Sigmoid colon (tissue), 7 donors: Measurements from ENCODE around the gene BICC1. TPM values are rescaled to one million over a fixed set of nuclear protein-coding genes. Genes with fewer than 3 reads are reported as not detected.
A peak's percentile ranks its signal among the peaks of the same experiment; 100 is the strongest.

ENCODE experiments used
- DNase-seq: peaks from one replicate; pipeline ENCODE4 v3.0.0-alpha.2; 2019
- H3K27ac ChIP-seq, 4 donors: fragments of 200-600 bp; sonication (generic); one replicate each; pipeline ENCODE4 v1.5.1; 2016 to 2019; ENCODE audit warnings: mild to moderate bottlenecking in 1 of 4
- H3K27me3 ChIP-seq, 3 donors: fragments of 200-600 bp; sonication (generic); one replicate each; pipeline ENCODE4 v1.5.1; 2019; ENCODE audit warnings: mild to moderate bottlenecking in 1 of 3
- H3K36me3 ChIP-seq, 4 donors: fragments of 200-600 bp; sonication (generic); one replicate each; pipeline ENCODE4 v1.5.1; 2016 to 2019
- H3K4me1 ChIP-seq, 4 donors: fragments of 200-600 bp; sonication (generic); one replicate each; pipeline ENCODE4 v1.5.1; 2017 to 2019
- H3K4me3 ChIP-seq, 4 donors: fragments of 200-600 bp; sonication (generic); one replicate each; pipeline ENCODE4 v1.5.1; 2017 to 2019; ENCODE audit warnings: mild to moderate bottlenecking in 2 of 4, moderate library complexity in 1 of 4
- H3K9me3 ChIP-seq, 4 donors: fragments of 200-600 bp in 3 of 4; sonication (generic) in 3 of 4; one replicate each; pipeline versions ENCODE4 v1.5.1 to v1.6.1; 2013 to 2019
- EP300 ChIP-seq, 4 donors: sonication (generic); formaldehyde crosslinking; IDR thresholded peaks; one replicate each; pipeline ENCODE4 v1.6.1; 2017; ENCODE audit warnings: antibody characterized with exemption in 4 of 4
- POLR2A ChIP-seq, 2 donors: fragments of 450-650 bp; IDR thresholded peaks; one replicate each; pipeline ENCODE4 v1.6.1; 2016; ENCODE audit warnings: antibody characterized with exemption in 2 of 2, mild to moderate bottlenecking in 2 of 2, moderate library complexity in 2 of 2
- POLR2AphosphoS5 ChIP-seq, 4 donors: sonication (generic); formaldehyde crosslinking; IDR thresholded peaks; one replicate each; pipeline ENCODE4 v1.6.1; 2017; ENCODE audit warnings: antibody characterized with exemption in 4 of 4
- WGBS, 2 donors: extraction: QIAGEN DNeasy Blood & Tissue Kit; methylation state at CpG; one replicate each; pipeline ENCODE4 v1.1.7; 2013; 5-methylcytosine and 5-hydroxymethylcytosine counted together
- intact Hi-C: fragments of 100-400 bp; cut with DNase I; formaldehyde crosslinking; loops from one replicate; pipeline ENCODE4 v1.15.1; 2023
- polyA plus RNA-seq, 3 donors: library from polyadenylated mRNA; stranded (reverse); fragments of 200-250 nt; gene quantifications; one replicate each; pipeline ENCODE4 v1.2.3, GENCODE V29; 2013
- total RNA-seq, 4 donors: library from RNA; depleted of rRNA; stranded (reverse); fragments of >200 nt; gene quantifications; one replicate each; pipeline ENCODE4 v1.1.0, GENCODE V29; 2016
- TF ChIP-seq, protein P1 (sequence below), 4 experiments: fragments of 450-650 bp in 3 of 4; fragments of 200-600 bp in 1 of 4; IDR thresholded peaks; one replicate each; pipeline ENCODE4 v1.5.1; 2016 to 2019; ENCODE audit warnings: antibody characterized with exemption in 4 of 4, mild to moderate bottlenecking in 3 of 4, moderate library complexity in 2 of 4
- donor health status: healthy with polysubstance abuse.
- donor health status: Bipolar disorder and iron deficiency.
- donor health status: healthy.

BICC1 gene
- total and polyA plus RNA-seq, 7 donors, result 0.46 to 17.3 (median 7.9) TPM

DNA sequence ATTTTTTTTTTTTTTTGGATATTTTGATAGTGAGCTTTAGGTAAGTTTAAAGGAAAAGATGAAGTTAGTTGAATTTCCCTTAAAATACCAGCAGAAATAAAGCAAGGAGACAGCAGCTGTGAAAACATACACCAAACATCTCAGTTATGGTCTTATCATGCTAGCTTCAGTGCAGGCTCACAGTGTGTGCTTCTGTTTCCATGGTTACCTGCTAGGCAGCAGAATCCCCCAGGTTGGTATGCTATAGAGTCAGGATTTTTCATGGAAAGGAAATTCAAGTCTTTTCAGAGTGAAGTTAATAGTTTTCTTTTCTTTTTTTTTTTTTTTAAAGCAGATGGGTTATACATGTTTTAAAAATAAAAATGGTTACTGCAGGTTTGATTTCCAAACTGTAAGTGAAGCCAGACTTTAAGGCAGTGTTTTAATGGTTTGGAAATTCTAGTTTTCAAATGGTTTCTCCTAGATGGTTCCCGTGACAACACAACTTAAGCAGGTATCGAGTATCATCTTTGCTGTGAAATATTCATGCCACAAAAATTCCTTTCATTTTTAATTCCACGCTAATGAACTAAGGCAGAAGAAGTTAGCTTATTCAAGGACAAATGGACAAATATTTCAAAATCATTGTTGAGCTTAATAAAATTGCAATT is 230.9 kb downstream of the BICC1 start:
- DNase-seq, result no peak
- Histone ChIP-seq H3K27me3 (no peaks in the 10 kb centered on the region), H3K36me3 (no peaks in the 10 kb centered on the region), H3K9me3 (no peaks in the 10 kb centered on the region), H3K4me1 (peaks cover 0 to 8% (median 2%) of the 10 kb centered on the region in 4 donors), H3K27ac (no peak overlapping the region), H3K4me3 (no peak overlapping the region)
- 90 to 95% methylated on average over 3 of the region's 3 CpGs for WGBS, 2 donors
- intact Hi-C loops, result no loop called here
- TF ChIP-seq, protein P1, sequence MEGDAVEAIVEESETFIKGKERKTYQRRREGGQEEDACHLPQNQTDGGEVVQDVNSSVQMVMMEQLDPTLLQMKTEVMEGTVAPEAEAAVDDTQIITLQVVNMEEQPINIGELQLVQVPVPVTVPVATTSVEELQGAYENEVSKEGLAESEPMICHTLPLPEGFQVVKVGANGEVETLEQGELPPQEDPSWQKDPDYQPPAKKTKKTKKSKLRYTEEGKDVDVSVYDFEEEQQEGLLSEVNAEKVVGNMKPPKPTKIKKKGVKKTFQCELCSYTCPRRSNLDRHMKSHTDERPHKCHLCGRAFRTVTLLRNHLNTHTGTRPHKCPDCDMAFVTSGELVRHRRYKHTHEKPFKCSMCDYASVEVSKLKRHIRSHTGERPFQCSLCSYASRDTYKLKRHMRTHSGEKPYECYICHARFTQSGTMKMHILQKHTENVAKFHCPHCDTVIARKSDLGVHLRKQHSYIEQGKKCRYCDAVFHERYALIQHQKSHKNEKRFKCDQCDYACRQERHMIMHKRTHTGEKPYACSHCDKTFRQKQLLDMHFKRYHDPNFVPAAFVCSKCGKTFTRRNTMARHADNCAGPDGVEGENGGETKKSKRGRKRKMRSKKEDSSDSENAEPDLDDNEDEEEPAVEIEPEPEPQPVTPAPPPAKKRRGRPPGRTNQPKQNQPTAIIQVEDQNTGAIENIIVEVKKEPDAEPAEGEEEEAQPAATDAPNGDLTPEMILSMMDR (IDR thresholded peaks at IDR 0.05), result no peak
- no peak for TF ChIP-seq EP300 (IDR thresholded peaks at IDR 0.05)
- no peak for TF ChIP-seq POLR2A (IDR thresholded peaks at IDR 0.05)
- no peak for TF ChIP-seq POLR2AphosphoS5 (IDR thresholded peaks at IDR 0.05)

DNA sequence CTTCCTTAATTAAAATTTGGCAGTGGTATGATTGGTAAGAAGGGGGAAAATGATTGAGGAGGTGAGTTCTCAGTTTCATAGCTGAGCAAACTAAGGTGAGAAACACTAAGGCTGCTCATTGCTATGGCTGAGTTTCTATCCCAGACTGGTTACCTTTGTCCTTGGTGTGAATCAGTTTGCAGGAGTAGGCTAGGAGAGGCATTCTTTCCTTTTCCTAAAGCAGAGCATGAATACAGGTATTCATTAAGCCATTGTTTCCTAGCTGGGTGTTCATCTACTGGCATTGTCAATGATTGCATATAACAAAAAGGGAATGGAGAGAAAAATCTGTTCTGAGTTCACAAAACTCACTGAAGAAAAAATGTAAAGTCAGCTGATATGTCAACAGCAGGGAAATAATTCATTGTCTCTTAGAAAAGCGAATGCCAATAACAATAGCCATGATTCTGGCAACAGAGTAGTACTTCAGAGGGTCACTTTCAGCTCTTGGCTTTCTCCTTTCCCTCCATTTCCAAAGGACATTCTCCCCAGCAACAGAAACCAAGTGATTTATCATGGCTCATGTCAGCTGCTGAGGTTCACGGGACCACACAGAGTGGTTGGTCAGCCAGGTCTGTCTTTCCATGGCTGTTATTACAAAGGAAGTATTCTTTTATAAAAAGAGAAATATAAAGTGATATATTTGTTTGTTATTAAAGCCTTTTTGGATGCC is 234.0 kb downstream of the BICC1 start:
- no peaks in the 10 kb centered on the region for H3K36me3 ChIP-seq
- intact Hi-C loops, result no loop called here
- TF ChIP-seq POLR2A (IDR thresholded peaks at IDR 0.05) (no peak), POLR2AphosphoS5 (IDR thresholded peaks at IDR 0.05) (no peak), EP300 (IDR thresholded peaks at IDR 0.05) (no peak)
- TF ChIP-seq, protein P1 (IDR thresholded peaks at IDR 0.05), result no peak
- no peak overlapping the region for H3K4me3 ChIP-seq
- H3K4me1 ChIP-seq, result peaks cover 0 to 8% (median 2%) of the 10 kb centered on the region in 4 donors
- no peak for DNase-seq
- H3K27ac ChIP-seq, result no peak overlapping the region
- WGBS, 2 donors, result 77 to 86% methylated on average over 2 of the region's 2 CpGs
- no peaks in the 10 kb centered on the region for H3K9me3 ChIP-seq
- no peaks in the 10 kb centered on the region for H3K27me3 ChIP-seq

DNA sequence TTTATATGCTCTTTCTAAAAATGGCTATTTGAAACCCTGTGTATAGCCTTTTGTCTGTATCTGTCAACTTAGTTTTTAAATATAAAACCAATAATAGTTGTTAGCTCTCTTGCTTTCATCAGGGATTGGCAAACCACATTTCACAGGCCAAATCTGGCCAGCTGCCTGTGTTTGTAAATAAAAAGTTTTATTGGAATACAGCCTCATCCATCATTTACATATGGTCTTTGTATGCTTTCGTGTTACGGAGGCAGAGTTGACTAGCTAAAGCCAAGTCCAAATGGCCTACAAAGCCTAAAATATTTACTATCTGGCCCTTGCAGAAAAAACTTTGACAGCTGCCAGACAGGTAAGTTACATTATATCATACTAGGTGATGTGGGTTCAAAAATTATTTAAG is 235.0 kb downstream of the BICC1 start:
- Histone ChIP-seq H3K36me3 (no peaks in the 10 kb centered on the region), H3K4me1 (peaks cover 0 to 8% (median 2%) of the 10 kb centered on the region in 4 donors), H3K9me3 (no peaks in the 10 kb centered on the region), H3K4me3 (no peak overlapping the region), H3K27me3 (no peaks in the 10 kb centered on the region), H3K27ac (no peak overlapping the region)
- WGBS, 2 donors, result 13 to 53% methylated on average over 2 of the region's 2 CpGs
- intact Hi-C loops, result no loop called here
- no peak for DNase-seq
- TF ChIP-seq EP300 (IDR thresholded peaks at IDR 0.05) (no peak), POLR2AphosphoS5 (IDR thresholded peaks at IDR 0.05) (peak in 3 of 4 donors; percentile 7 to 47 (median 43))

DNA sequence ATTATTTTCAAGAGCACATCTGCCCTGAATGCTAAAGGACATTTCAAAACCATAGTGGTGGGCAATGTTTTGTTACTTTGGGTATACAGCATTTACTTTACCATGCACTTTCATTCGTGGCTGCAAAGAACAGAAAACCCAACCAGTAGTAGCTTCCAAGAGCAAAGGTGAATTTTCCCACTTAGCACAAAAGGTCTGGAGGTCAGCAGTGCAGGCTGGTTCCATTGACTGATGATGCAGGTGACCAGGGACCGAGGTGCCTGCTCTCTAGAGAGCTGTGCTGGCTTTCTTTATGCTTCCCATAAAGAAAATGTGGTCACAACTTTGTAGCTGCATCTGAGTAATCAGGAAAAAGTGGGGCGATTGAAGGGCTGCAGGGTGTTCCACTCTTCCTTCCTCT is 240.0 kb downstream of the BICC1 start:
- H3K27me3 ChIP-seq, result no peaks in the 10 kb centered on the region
- no peaks in the 10 kb centered on the region for H3K36me3 ChIP-seq
- TF ChIP-seq POLR2AphosphoS5 (IDR thresholded peaks at IDR 0.05), result no peak
- TF ChIP-seq, protein P1 (IDR thresholded peaks at IDR 0.05), result no peak
- no peak for TF ChIP-seq POLR2A (IDR thresholded peaks at IDR 0.05)
- no peak for TF ChIP-seq EP300 (IDR thresholded peaks at IDR 0.05)
- peaks cover 0 to 10% (median 2%) of the 10 kb centered on the region in 4 donors for H3K4me1 ChIP-seq
- WGBS, 2 donors, result 72 to 88% methylated on average over 3 of the region's 3 CpGs
- no peak overlapping the region for H3K27ac ChIP-seq
- H3K9me3 ChIP-seq, result no peaks in the 10 kb centered on the region
- DNase-seq, result no peak
- no peak overlapping the region for H3K4me3 ChIP-seq
- intact Hi-C loops, result no loop called here

DNA sequence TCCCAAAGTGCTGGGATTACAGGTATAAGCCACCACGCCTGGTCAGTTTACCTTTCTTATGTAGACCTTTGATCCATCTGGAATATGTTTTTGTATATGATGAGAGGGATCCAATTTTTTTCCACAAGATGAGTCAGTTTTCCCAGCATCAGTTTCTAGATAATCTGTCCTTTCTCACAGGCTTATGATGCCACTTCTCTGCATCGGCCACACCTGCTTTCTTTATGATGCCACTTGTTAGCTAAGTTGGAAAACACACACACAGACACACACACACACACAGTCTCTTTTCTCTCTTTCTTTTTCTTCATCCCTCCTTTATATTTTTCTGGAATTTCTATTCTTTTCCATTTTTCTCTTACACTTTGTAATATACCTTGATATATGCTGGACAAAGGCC is 240.8 kb downstream of the BICC1 start:
- peaks cover 0 to 11% (median 5%) of the 10 kb centered on the region in 4 donors for H3K4me1 ChIP-seq
- no peak for TF ChIP-seq POLR2AphosphoS5 (IDR thresholded peaks at IDR 0.05)
- no peak for TF ChIP-seq POLR2A (IDR thresholded peaks at IDR 0.05)
- no peak for TF ChIP-seq EP300 (IDR thresholded peaks at IDR 0.05)
- TF ChIP-seq, protein P1 (IDR thresholded peaks at IDR 0.05), result no peak
- no peak overlapping the region for H3K4me3 ChIP-seq
- intact Hi-C loops, result no loop called here
- H3K27me3 ChIP-seq, result no peaks in the 10 kb centered on the region
- no peak for DNase-seq
- H3K36me3 ChIP-seq, result no peaks in the 10 kb centered on the region
- no peak overlapping the region for H3K27ac ChIP-seq
- no peaks in the 10 kb centered on the region for H3K9me3 ChIP-seq
- 34 to 81% methylated on average over 2 of the region's 2 CpGs for WGBS, 2 donors
